OCI-M2 (cell line): Measurements from ENCODE around the gene GAP43.

Experiments
- DNase-seq: peaks from one replicate; lab custom pipeline; 2025; ENCODE audit not compliant: unreplicated experiment; lab: John Stamatoyannopoulos, UW

GAP43 gene

DNA sequence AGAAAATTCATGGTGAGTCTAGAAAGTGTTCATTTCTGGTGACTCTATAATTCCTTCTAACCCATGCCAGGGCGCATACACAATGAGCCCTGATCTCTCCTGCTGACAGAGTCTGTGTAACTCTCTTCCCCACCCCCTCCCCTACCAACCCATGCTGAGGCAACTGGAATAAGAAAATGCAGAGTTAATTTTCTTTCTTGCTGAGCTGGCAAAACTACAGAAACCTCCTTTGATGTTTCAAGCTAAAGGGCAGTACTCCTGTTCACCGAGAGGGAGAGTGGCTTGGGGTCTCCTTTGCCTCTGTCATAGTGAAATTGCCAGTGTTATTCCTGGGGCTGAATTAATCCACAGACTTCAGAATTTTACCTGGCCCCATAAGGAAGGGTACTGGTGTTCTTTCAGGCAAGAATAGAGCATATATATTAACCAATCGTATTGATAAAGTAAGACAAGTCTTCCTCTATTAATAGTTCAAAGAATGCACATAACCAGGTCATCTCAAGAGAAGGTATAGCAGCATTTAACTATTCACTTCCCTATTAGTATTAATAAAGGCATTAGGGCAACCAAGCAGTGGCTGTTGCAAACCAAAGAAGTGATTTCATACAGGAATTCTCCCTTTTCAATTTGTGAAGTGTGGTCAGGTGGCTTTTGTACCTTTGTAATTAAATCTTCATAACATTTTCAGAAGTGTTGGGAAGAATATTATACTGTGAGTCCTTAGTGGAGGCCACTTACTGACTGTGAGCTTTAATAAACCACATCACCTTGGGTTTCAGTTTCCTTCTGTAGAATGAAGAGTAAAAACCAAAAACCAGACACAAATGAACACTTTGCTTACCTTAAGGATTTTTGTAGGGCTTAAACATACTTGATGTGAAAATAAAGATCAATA is 4.1 kb downstream of the GAP43 start:
- no peak for DNase-seq

DNA sequence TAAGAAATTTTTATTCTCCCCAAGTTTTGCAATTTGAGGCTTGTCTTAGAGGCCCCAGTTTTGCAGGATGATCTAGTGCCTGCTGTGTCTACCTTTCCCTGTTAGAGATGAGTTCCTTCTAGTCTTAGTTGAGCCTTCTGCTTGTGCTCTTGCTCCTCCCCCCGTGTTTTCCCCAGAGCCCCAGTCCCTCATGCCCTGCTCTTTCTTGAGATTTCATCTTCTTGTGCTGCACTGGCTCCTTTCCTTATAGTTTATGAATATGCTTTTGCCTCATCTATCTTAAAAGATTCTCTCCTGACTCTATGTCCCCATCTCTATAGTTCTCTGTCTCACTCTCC is 4.7 kb downstream of the GAP43 start:
- no peak for DNase-seq

DNA sequence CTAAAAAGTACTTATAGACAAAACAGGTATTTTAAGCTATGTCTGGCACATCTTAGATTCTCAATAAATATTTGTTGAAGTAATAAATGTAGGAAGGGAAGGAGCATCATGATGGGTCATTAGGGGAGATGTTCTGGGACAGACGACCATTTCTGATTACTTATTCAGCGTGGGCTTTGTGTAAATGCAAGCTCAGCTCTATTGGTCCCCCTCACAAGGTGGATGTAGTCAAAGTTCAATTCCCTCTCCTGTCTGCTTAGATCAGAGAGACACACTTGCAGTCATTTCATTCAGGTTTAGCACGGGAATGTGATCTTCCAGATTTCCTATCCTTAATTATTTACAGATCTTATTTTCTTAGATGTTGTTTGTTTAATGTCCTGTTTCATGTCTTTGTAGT is 7.5 kb downstream of the GAP43 start:
- no peak for DNase-seq

DNA sequence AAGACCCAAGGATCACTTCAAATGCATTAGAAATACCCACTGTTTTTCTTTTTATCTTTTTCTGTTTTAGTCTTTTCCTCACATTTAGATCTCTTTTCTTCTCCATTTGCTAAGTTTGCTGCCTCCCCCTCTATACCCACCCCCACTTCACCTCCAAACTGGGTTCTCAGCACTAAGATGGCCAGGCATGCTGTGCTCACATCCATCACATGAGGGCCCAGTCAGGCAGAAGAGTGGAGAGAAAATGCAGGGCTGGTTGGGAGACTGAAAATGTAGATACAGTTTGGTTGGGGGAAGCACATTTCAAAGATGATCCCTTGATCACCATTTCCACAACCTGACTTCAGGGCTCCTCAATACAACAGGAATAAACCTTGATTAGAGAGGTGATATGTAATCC is 8.7 kb downstream of the GAP43 start:
- no peak for DNase-seq

DNA sequence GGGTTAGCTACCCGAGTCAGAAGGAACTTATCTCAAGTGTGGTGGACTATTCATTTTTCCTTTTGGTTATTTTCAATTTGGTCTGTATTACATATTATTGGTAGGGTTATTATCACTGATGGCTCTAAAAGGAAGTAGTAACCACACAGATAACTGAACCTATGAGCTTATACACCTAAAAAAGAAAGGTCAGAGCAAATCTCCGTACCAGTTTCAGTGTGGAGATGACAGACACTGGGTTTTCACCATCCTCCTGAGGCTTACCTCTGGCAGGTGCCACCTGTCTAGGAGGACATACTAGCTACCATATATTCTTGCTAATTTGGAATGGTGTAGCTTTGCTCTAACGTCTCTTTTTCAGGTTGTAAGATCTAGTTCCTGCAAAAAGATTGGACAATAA is 10.2 kb downstream of the GAP43 start:
- no peak for DNase-seq

DNA sequence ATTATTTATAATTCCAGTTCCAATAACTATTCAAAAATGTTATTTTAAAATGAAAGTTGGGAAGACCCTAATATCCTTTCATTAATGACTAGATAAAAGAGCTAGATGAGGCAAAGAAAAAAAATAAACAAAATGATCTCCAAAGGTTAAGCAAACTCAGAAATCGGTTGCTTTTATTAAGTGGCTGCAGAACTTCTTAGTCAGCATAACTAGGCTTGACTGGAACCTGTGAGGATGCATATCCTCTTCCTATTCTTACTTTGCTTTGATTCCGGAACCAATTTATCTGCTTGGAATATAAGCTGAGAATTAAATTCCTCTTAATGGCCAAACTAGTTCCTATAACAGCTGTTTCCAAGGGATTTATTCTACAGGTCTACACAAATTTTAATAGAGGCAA is 10.7 kb downstream of the GAP43 start:
- no peak for DNase-seq

DNA sequence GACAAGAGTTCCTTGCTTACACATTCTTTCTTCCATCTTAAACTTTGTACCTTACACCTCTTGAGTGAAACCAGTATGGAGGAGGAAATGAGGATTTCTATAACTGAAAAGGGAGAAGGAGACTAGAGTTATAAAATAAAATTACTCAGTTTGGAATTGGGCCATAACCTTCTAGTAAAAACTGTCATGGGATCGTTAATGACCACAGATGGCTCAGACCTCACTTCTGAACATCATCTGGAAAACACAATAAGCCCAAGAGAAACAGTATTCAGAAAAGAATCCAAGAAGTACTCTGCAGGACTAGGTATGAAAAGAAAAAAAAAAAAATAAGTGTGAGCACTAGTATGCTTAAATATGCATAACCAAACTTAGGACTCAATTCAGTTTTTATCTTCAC is 12.1 kb downstream of the GAP43 start:
- DNase-seq: no peak

DNA sequence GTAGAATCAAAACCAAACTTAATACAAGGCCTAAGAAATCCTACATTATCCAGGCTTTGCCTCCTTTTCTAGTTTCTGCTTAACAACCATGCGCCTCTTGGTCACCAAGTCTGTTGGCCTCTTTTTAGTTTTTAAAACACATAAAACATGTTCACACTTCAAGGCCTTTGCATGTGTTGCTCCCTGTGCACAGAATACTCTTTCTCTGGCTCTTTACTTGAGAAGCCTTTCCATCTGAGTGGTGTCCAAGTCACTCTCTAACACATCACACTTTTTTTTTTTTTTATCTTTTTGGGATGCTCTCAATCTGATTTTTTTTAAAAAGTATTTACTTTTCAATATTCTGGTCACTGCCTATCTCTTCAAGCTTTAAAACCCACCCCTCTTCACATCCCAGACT is 14.9 kb downstream of the GAP43 start:
- no peak for DNase-seq

DNA sequence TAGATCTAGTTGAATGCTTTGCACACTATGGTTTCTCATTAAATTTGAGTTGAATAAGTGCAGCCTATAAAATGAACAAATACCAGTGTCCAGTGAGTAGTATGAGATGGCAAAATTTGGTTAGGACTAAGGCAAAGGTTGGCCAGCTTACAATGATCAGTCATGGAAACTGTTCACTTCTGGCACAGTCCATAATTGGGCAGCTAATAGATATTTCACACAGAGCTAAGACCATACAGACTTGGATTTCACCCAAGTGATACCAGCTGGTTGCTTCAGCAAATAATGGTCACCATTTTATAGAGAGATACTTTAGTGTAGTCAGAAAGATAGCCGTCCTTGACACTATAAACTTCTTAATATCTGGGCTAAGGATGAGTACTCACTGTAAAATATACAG is 15.7 kb downstream of the GAP43 start:
- no peak for DNase-seq

DNA sequence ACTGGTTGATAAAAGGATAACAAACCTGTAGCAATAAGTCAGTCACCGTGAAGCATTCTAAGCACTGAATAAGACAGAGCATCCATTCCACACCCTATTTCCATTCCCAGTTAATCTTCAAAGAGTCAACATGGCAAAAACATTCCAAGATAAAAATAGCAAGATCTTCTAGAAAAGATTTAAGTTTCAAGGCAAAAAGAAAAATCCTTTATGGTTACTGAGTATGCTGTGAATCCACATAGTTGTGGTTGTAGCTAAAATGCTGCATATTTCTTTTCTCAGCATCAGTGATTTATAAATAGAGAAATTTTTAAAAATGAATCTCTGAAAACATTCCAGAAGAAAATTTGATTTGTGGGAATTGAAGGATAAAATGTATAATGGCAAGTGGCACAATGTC is 21.1 kb downstream of the GAP43 start:
- DNase-seq: no peak

DNA sequence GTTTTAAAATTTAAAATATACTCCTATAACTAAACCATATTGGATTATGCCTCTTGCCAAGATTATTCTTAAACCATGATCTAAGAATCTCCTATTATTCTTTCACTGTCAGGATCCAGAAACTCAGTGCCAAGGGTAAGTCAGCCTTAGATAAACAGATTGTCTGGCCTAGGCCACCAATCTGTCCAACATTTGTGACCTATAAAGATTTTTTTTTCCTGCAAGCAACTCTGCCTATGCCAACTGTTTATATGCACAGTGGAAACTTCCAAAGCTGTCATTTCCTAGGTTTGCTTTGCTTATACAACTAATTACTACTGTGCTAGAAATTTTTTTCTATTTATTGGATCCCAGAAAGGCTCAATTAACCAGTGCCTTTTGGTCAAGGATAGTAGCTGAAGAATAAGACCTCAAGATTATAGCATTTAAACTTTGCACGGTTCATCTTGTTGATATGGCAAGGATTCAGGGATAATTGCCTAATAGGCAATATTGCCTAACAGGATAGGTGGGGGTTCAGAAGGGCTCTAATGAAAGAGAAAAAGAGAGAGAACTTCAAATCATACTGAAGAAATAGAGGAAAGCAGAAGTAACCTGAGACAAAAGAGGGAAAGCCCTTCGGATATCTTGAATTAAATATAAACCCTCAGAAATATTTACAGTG is 22.8 kb downstream of the GAP43 start:
- DNase-seq: no peak

DNA sequence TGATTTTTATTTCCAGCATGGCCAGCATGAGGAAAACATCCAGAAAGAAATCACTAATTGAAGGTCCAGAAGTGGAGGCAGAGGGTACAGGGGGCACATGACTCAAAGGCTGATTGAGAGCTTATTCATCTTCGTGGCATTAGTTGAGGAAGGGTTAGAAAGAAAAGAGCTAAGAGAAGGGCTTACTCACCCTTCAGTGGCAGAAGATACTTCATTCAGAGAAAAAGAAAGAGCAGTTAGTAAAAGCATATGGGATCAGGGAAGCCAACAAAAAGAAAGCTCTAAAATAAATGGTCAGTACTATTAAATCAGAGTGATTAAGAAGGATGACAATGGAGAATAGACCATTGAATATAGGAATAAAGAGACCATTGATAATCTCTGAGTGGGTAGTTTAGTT is 25.2 kb downstream of the GAP43 start:
- DNase-seq: no peak

DNA sequence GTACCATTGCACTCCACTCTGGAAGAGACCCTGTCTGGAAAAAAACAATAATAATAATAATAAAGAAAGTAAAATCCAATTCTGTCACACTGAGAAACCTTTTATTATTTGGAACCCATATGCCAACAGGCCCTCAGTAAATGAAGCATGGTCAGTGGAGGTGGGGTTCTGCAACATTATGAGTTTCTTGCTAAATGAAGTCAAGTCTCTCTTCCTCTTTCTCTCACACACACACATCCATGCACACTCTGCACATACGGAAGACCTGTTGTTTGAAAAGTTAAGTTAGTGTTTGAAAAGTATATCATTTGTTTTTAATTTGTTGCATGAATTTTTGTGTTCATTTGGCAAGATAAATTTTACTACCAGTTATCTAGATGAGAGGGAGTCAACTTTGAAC is 27.8 kb downstream of the GAP43 start:
- no peak for DNase-seq

DNA sequence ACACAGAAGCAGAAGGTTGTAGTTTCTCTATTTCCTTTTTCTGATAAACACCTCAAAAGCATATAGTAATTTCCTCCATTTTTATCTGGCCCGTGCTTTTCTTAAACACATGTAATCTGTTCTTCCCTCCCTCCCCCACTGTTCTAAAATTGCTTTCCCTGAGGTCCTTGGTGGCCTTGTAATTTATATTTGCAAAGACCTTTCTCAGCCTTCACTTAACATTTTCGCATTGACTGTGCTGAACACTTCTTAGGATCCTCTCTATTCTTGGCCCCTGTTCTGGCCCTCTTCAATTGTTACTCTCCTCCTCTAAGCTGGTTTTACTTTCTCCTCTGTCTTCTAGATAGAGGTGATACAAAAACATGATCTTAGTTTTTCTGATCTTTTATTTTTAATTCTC is 28.3 kb downstream of the GAP43 start:
- DNase-seq: no peak

DNA sequence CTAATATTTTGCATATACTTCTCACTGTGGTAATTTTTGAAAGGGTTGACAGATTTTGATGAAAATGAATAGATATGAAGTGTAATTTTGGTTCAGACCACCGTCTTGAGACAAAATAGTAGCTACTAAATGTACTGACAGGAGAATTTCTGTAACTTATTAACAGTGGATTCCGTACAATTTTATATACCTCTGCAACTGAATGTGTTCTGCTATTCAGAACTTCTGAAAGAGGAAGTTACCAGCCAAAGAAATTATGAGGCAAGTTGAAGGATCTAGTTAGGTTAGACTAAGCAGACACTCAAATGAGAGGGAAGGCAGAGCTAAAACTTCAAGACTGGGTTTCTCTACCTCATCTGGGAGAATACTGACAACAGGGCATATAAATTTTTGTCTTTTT is 29.4 kb downstream of the GAP43 start:
- DNase-seq: no peak

DNA sequence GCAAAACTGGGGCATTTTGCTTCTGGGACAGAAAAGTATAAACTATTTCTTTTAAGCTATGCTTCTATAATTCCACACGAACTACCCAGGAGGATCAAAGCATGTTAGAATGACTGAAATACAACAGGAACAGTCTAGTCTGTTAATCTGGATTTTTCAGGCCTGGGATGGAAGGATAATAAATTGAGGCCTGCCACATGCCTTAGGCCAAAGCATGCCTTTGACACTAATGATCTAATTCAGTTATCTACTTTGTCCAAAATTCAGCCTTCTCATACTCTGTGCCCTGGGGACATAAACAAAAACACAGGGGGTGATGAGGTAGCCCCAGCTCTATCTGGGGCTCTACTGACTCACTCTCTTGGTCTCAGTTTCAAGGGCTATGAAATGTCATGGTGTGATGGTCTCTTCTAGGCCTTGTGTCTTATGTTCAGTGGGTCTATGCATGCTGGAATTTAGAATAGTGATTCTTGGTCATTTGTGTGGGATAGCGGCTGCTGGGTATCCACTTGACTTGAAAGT is 32.5 kb downstream of the GAP43 start:
- no peak for DNase-seq

DNA sequence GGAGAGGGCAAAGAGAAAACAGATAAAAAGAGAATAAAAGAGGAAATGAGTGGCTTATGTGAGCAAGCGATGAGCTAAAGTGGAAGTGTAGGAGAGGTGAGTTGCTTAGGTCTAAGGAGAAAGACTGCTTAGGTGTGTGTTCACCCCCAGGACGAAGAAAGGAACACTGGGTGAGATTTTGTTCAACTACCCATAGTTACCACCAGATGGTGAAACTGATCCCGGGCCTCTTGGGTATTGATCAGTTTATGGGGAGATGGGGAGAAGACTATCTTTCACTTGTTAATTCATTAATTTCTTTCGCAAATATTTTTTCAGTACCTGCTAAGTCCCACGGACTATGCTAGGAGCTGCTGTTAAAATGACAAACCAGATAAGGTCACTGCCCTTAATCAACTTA is 33.9 kb downstream of the GAP43 start:
- DNase-seq: no peak

DNA sequence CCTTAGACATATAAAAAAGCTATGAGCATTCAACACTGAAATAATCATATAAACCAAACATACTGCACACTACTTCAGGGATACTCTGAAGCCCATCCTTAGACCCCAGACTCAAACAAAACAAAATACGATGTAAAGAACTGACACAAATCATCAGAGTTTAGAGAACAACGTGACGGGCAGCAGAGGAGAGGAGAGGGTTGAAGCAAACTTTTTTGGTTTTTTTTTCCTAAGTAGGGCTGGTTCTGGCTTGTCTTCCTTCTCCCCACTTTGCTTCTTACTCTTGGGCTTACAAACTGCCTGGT is 34.7 kb downstream of the GAP43 start:
- DNase-seq: no peak

DNA sequence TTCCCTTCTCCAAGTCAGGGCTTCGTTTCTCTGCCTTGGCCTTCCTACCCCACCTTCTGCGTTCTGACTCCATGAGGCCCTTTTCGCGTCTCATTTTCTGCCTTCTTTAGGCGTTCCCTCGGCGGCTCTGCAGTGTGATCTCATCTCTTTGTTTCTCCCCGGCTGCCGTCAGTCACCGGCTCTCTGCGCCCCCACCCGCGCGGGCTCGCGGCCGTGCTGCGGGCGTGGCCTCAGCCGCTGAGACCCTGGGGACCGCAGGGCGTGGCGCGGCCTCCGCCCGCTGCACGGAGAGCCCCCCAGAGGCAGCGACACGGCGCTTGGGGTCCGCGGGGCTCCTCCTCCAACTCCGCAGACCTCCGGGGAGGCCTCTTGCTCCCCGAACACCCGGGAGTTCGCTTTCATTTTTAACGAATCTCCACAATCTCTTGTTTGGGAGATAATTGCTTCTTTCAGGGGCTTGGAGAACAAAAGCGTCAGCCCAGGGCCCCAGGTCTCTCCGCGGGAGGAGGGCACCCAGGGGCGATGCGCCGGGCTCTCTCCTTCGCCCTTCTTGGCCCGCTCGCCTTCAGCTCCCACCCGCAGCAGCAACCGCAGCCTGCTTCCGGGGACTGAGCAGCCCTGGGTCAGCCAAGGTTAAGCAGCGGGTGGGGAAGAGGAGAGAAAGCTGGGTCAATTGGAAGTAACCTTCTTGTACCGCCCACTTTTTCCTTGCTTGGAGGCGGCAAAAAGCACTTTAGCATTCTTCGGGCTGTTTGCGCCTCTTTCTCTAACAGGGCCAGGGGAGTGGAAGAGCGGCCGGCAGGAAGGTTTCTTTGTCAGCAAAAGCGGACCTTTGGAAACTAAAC is 35.2 kb downstream of the GAP43 start:
- DNase-seq: no peak

DNA sequence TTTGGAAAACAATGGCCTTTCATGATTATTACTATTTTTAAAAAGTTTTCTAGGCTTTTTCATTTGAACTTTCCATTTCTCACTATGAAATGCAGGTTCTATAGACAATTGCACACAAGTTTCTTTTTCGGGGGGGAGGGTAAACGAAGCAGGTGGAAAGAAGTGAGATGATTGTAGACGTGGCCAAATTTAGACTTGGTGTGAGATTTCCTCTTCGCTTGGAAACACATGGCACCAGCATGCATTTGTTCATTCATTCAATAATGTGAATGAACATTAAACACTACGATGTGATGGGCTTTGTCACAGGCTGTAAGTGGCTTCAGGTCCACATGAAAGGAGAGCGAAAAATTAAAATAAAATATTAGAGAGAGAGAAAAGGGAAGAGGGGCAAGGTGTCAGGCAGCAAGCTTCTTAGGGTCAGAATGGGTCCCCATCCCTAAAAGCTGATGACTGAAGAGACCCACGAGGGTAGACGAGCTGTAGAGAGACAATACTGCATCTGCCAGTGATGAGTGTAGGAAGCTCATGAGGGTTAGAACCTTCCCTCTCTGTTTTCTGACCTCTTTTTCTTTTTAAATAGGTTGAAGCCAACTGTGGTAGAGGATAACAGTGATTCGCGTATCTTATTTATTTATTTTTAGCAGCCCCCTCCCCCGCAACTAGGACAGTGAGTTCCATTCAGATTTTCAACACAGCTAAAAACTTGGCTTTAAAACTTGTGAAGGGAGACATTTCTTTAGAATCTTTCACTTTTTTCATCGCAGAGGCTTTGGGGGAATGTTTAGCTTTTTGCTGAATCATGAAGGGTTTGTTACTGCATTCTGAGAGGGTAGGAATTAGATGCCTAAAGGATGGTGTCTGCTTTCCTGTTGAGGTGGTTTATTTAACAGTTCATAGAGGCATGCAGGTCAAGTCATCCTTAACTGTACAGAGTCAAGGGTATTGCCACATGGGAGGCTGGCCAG is 36.2 kb downstream of the GAP43 start:
- DNase-seq: no peak
